Ramos (cell line): ENCODE results near the gene COX17.

Source experiments
- in situ Hi-C: fragments of 300-500 bp; cut with MboI; formaldehyde crosslinking; loops from one replicate; pipeline ENCODE4 v1.14.3; 2022; ENCODE audit warnings: low sequenced_read_pairs; ENCODE audit not compliant: unreplicated experiment

The COX17 gene

GRCh38 chr3:119676020-119676419 lies 1.2 kb downstream of the COX17 start:
- in situ Hi-C loops, result loop anchor here (25.0 kb wide), 1 partner anchor 789 kb away; no protein-coding TSS in a partner anchor

- in situ Hi-C loops, result loop anchor here (25.0 kb wide), 1 partner anchor 788 kb away; no protein-coding TSS in a partner anchor
These were observed 1.9 kb downstream of the COX17 start for GRCh38 chr3:119675188-119675874.

- in situ Hi-C loops, result no loop called here
These were observed 3.3 kb downstream of the COX17 start for GRCh38 chr3:119673875-119674274.

- in situ Hi-C loops, result no loop called here
These were observed 4.4 kb downstream of the COX17 start for GRCh38 chr3:119672776-119673175.

GRCh38 chr3:119669906-119670570 lies 7.2 kb downstream of the COX17 start:
- in situ Hi-C loops, result no loop called here

GRCh38 chr3:119665954-119666559 lies 11.1 kb downstream of the COX17 start:
- in situ Hi-C loops, result no loop called here

- in situ Hi-C loops, result no loop called here
These were observed 12.3 kb downstream of the COX17 start for GRCh38 chr3:119664850-119665379.

- in situ Hi-C loops, result no loop called here
These were observed 12.8 kb downstream of the COX17 start for GRCh38 chr3:119664370-119664769.

GRCh38 chr3:119663885-119664284 lies 13.3 kb downstream of the COX17 start:
- in situ Hi-C loops, result no loop called here

- in situ Hi-C loops, result no loop called here
These were observed 14.4 kb downstream of the COX17 start for GRCh38 chr3:119662604-119663373.

GRCh38 chr3:119660474-119661440 lies 16.4 kb downstream of the COX17 start, which contains the start of gene POPDC2:
TSS of gene POPDC2 (minus strand) at chr3:119660589. CDS start at chr3:119660423, 166 bp downstream.
- in situ Hi-C loops, result no loop called here

GRCh38 chr3:119659606-119660291 lies 17.5 kb downstream of the COX17 start:
- in situ Hi-C loops, result no loop called here

- in situ Hi-C loops, result no loop called here
These were observed 18.2 kb downstream of the COX17 start for GRCh38 chr3:119658994-119659393.

- in situ Hi-C loops, result no loop called here
These were observed 19.1 kb downstream of the COX17 start for GRCh38 chr3:119657887-119658702.

GRCh38 chr3:119653876-119654275 lies 23.3 kb downstream of the COX17 start:
- in situ Hi-C loops, result no loop called here

GRCh38 chr3:119652306-119653033 lies 24.7 kb downstream of the COX17 start:
- in situ Hi-C loops, result no loop called here

GRCh38 chr3:119649761-119650160 lies 27.4 kb downstream of the COX17 start:
- in situ Hi-C loops, result no loop called here
